Stimulated activated naive CD4-positive, alpha-beta T cell (primary cell): ENCODE measurements around the gene TMEM154.

ENCODE experiments used
- DNase-seq, 6 experiments: peaks; one replicate each; lab custom pipeline; 2025; lab: John Stamatoyannopoulos, UW

Gene TMEM154, protein sequence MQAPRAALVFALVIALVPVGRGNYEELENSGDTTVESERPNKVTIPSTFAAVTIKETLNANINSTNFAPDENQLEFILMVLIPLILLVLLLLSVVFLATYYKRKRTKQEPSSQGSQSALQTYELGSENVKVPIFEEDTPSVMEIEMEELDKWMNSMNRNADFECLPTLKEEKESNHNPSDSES

GRCh38 chr4:152679414-152680281 is at the start of gene TMEM154:
Gene TMEM154 (minus strand): TSS chr4:152679997. CDS start chr4:152679933, 64 bp downstream.
- peak; percentile 33 to 84 (median 64) for DNase-seq

DNA sequence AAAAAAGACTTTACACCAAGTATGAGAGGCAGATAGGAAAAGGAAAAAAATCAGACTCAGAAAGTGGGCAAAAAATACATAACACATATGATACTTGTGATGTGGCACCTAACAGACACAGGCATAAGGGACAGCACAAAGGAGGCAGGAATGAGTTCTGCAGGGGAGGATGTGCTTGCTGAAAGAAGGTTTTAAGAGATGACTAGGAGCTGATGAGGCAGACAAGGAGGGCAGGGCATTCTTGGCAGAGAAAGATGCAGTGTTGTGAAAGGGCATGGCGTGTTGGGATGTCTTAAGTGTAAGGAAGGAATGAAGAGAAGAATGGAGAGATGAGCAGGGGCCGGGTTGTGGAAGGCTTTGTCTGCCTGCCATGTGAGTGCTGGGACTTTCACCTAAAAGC is 49.7 kb upstream of the TMEM154 start:
- no peak for DNase-seq

- DNase-seq, result no peak
Measured at GRCh38 chr4:152728343-152728742, 48.5 kb upstream of the TMEM154 start.

DNA sequence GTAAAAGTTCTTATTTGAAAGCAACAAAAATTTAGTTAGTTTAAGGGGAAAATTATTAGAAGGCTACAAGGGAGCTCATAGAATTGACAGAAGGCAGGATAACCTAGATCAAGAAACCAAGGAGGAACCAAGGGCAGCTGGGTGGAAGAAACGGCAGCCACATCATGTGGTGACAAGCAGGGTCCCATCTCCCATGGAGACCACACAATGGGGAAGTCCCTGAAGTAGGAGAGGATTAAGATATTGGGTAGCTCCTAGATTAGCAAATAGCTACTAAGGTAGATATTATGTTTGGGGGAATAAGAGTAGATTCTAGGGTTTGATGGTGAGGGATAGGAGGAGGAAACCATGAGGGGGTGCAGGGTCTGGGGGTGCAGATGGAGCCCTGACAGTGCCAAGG is 48.0 kb upstream of the TMEM154 start:
- no peak for DNase-seq

- DNase-seq, result no peak
Measured at GRCh38 chr4:152724494-152724893, 44.7 kb upstream of the TMEM154 start.

GRCh38 chr4:152723236-152723635 is 43.4 kb upstream of the TMEM154 start:
- DNase-seq, result no peak

DNA sequence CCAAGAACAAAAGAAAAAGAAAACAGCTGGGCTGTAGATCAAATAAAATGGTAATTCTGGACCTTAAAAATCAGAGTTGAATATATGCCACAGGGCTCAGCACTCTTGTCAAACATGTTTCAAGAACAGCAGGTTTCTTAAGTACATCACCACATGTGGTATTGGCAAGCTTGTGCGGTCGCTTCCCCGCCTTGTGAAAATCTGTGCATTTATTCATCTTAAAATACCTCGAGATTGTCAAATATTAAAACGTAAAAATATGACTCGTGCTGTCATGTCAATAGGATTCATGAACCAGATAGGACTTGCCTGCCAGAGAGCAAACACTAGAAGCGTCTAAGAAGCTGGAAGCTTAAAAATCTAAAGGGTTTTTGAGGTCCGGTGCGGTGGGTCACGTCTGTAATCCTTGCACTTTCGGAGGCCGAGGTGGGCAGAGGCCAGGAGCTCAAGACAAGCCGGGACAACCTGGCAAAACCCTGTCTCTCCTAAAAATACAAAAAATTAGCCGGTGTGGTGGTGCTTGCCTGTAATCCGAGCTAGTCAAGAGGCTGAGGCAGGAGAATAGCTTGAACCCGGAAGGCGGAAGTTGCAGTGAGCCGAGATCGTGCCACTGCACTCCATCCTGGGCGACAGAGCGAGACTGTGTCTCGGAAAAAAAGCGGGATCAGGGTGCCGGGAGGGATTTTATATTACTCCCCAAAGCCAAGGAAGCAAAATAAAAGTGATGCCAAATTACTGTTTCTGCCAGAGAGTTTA is 40.2 kb upstream of the TMEM154 start:
- DNase-seq, result no peak

- no peak for DNase-seq
Measured at GRCh38 chr4:152719291-152719690, 39.5 kb upstream of the TMEM154 start.

DNA sequence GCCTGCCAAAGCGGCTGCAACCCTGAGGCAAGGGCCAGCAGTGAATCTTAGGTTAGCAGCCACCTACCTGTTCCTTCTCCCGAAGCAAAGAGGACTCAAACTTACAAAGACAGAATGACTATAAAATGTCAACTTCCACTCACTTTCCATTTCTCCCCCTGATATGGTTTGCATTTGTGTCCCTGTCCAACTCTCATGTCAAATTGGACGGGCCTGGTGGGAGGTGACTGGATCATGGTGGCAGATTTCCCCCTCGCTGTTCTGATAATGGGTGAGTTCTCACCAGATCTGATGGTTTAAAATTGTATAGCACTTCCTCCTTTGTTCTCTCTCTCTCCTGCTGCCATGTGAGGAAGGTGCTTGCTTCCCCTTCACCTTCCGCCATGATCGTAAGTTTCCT is 35.3 kb upstream of the TMEM154 start:
- DNase-seq, result no peak

GRCh38 chr4:152713951-152714705 is 34.3 kb upstream of the TMEM154 start:
- no peak for DNase-seq

GRCh38 chr4:152709675-152710438 is 30.1 kb upstream of the TMEM154 start:
- no peak for DNase-seq

DNA sequence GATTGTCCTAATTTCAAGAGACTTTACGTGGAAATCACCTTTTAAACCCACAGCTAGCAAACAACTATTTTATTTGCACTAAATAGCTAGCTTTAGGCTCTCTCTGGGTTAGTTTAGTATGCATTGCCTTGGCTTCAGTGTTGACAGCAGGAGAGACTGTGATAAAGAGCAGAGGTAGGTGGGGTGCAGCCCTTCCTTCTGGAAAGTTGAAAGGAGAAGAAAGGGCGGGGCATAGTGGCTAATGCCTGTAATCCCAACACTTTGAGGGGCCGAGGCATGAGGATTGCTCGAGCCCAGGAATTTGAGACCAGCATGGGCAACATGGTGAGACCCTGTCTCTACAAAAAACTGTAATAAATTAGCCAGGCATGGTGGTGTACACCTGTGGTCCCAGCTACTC is 29.0 kb upstream of the TMEM154 start:
- no peak for DNase-seq

- DNase-seq, result no peak
Measured at GRCh38 chr4:152708361-152708760, 28.6 kb upstream of the TMEM154 start.

- DNase-seq, result no peak
Measured at GRCh38 chr4:152707632-152708031, 27.8 kb upstream of the TMEM154 start.

GRCh38 chr4:152705903-152706302 is 26.1 kb upstream of the TMEM154 start:
- DNase-seq, result no peak

DNA sequence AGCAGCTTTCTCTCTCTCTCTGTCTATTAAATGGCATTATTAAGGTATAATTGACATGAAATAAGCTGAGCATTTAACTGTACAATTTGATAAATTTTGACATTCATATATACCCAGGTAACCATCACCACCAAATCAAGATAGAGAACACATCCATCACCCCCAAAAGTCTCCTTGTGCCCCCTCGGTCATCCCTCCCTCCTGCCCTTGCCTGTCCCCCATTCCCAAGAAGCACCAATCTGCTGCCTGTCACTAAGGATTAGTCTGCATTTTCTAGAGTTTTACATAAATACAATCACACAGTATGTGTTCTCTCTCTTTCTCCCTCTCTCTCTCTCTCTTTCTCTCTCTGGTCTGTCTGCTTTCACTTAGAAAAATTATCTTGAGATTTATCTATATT is 25.0 kb upstream of the TMEM154 start:
- DNase-seq, result no peak

DNA sequence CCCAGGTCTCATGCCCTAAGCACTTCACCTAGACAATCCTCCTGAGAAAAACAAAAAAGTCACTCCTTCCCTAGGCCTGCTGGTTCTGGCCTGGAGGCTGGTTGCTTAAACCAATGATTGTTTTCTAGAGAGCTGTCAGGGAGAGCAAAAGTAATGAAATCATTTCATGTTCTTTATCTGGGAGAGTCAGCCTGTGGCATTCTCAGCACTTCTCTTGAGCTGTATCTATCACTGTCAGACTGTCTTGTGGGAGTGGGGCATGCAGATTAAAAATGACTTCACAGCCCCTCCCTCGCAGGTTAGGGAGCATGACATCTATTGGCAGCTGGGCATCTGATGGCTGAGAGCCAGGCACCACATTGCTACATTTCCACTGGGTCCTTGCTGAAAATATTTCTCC is 20.4 kb upstream of the TMEM154 start:
- DNase-seq, result no peak

GRCh38 chr4:152699313-152699712 is 19.5 kb upstream of the TMEM154 start:
- no peak for DNase-seq

DNA sequence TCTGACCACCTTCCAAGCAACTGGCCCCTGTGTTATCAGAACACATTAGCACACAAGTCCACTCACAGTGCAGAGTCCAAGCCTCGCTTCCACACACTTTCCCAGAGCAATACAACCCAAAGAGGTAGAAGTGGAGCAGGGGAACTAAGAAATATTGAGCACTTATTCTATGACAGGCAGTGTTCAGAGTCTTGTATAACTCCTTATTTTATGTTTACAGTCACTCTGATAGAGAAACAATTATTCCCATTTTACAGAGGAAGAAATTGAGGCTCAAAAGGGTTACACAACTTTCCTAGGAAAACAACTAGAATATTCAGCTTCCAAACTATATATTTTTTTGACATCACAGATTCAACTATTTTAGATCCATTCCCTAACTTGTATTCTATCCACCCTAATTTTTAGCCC is 18.3 kb upstream of the TMEM154 start:
- DNase-seq, result no peak

- no peak for DNase-seq
Measured at GRCh38 chr4:152697284-152698088, 17.7 kb upstream of the TMEM154 start.
